ENCODE results near the gene ZNF556.
"Not testable (repeated sequence)": the region's sequence is repeated elsewhere in the genome, so short reads cannot be mapped to it uniquely, and the experiment has no call there.

The ZNF556 gene

DNA sequence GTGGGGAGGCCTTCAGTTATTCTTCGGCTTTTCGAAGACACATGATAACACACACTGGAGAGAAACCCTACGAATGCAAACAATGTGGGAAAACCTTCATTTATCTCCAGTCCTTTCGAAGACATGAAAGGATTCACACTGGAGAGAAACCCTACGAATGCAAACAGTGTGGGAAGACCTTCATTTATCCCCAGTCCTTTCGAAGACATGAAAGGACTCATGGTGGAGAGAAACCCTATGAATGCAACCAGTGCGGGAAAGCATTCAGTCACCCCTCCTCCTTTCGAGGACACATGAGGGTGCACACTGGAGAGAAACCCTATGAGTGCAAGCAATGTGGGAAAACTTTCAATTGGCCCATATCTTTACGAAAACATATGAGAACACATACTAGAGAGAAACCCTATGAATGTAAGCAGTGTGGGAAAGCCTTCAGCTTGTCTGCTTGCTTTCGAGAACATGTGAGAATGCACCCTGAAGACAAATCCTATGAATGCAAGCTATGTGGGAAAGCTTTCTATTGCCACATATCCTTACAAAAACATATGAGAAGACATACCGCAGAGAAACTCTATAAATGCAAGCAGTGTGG is 14.0 kb upstream of the ZNF556 start:
- DNase-seq (ENCODE audit: low read depth in 1 of 2, low spot score in 1 of 2): no peak

DNA sequence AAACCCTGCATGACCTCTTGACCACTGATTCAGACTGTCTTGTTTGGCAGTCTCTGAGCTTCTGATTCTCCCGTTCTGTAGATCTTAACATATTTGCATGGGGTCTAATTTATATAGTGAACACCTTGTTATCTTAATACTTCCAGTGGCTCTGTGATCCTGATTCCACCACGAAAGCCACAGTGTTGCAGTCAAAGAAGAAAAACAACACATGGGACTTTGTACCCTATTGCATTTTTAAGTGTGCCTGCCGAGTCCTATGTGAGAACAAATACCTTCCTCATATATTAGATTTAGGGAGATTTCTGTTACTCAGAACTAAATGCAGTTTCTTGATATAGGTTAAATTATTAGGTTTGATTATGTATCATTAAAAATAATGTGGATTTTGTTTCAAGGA is 12.3 kb upstream of the ZNF556 start:
- no peak for DNase-seq (ENCODE audit: low read depth in 1 of 2, low spot score in 1 of 2)

DNA sequence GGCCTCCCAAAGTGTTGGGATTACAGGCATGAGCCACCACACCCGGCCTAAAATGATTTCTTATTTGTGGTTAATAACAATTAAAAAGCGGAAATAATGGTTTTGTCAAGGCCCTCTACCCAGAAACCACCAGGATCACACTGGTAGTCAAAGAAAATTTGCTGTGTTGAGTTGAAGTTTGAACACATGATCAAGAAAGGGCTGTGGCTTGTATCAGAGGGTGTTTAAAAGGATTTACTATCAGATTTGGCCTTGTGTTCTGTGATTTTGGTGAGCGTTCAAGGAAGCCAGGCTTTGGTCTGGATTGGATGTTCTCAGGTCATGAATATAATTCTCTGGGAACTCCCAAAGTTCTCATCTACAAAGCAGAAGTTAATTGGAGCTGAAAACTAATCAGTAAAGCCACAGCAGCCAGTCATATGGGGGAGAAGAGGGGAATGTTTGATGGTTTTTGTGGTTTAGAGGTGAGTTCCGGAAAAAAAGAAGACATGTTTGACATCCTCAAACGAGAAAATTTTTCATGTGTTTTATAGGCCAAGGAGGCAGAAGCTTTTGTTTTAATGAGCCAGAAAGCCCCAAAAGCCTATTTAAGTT is 10.6 kb upstream of the ZNF556 start:
- DNase-seq (ENCODE audit: low read depth in 1 of 2, low spot score in 1 of 2): no peak

DNA sequence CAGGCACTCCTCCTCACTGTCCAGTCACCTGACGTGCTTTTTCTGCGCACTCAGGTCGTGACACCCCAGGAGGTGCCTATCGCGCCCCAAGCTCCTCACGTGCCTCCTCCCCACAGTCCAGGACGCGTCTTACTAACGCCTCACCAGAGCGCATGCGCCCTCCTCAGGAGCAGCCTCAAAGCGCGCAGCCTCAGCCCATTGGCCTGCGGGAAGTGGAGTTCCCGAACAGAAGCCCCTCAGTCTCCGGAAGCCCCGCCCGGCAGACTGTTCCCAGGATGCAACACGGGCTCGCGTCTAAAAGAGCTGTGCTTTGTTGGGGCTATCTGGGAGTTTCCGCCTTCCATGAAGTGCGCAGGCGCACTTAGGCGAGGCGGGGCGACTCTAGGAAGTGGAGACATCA is 8.3 kb upstream of the ZNF556 start:
- no peak for DNase-seq (ENCODE audit: low read depth in 1 of 2, low spot score in 1 of 2)

DNA sequence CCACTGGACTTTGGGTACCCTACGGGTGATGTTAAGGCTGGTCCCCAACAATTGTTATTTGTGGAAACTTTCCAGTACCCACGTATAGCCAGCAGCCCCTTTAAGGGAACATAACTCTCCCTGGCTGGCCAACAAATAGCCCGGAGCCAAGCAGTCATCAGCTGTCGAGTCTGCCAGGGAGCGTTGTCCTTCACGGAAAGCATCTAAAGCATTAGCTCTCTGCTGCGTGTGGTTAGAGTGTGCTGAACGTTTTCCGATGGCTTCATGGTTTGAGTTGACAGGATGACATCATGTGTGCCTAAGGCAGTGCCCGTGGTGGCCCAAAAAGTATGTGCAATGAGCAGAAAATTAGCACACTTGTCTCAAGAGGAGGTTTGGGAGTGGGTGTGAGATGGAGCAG is 3.3 kb upstream of the ZNF556 start:
- DNase-seq (ENCODE audit: low read depth in 1 of 2, low spot score in 1 of 2): no peak

DNA sequence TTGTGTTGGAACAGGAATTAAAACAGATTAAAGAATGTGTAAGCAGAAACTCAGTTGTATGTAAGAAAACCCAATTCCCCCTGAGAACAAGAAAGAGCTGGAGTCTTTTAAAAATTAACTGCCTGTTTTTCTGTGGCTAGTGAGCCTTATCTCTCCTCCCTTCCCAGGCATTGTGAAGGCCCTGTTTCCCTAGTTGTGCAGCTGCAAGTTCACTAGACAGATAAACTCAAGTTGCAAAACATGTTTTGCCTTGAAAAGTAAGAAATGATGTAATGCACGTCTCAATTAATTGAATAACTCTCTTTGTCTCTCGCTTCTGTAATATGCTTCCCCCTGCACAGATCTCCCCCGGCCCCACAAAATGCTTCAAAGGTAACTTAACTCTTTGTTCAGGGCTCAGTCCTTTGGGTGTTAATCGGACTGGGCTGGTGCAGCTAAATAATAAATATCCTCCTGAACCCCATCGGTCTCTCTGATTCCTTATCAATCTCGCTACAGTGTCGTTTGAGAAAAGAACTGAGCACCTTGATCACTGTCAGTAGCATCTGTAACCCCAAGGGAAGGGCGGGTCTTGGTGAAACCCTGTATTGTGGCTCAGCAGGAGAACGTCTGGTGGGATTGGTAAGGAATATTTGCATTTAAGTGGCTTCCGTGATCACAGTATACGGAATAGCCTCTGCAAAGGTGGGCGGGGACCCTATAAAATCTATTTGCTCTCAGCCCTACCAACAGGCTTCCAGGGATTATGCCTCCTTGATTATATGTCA is 1.6 kb upstream of the ZNF556 start:
- DNase-seq (ENCODE audit: low read depth in 1 of 2, low spot score in 1 of 2): no peak

DNA sequence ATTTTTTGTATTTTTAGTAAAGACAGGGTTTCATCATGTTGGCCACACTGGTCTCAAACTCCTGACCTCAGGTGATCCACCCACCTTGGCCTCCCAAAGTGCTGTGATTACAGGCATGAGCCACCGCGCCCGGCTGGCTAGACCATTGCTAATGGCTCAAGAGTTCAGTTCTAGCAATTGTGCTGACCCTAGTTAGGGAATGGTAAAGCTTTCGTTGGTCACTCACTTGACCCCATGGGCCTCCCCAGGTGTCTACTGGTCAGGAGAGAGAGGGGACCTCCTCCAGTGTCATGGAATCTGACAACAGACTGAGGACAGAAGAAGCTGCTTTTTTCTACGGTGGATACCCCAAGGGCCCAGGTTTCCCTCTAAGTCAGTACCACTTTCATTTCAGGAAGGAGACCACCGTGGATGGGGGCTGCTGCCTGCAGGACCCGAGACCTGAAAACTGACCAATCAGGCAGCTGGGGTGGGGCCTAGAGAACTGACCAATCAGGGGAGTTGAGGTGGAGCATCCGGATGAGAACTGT is 575 bp upstream of the ZNF556 start:
- DNase-seq (ENCODE audit: low read depth in 1 of 2, low spot score in 1 of 2): no peak

DNA sequence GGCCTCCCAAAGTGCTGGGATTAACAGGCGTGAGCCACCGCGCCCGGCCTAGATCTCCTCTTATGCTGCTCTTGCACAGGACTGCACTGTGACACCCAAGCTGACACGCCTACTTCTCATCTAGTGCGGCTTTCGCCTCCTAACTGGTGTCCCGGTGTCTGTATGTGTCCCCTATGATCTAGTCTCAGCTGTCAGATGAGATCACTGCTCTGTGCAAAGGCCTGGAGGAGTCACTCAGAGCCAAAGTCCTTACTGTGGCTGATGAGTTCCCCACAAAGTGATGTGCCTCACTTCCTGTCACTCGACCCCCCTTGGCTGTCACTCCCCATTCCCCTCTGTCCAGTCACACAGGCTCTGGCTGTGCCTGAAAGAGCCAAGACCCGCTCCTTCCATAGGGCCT is 2.5 kb downstream of the ZNF556 start:
- DNase-seq (ENCODE audit: low read depth in 1 of 2, low spot score in 1 of 2): no peak

DNA sequence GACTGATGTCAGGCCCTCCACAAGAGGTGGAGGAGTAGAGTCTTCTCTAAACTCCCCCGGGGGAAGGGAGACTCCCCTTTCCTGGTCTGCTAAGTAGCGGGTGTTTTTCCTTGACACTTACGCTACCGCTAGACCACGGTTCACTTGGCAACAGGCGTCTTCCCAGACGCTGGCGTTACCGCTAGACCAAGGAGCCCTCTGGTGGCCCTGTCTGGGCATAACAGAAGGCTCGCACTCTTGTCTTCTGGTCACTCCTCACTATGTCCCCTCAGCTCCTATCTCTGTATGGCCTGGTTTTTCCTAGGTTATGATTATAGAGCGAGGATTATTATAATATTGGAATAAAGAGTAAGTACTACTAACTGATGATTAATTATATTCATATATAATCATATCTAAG is 5.0 kb downstream of the ZNF556 start:
- not testable (repeated sequence) for DNase-seq (ENCODE audit: low read depth in 1 of 2, low spot score in 1 of 2)

DNA sequence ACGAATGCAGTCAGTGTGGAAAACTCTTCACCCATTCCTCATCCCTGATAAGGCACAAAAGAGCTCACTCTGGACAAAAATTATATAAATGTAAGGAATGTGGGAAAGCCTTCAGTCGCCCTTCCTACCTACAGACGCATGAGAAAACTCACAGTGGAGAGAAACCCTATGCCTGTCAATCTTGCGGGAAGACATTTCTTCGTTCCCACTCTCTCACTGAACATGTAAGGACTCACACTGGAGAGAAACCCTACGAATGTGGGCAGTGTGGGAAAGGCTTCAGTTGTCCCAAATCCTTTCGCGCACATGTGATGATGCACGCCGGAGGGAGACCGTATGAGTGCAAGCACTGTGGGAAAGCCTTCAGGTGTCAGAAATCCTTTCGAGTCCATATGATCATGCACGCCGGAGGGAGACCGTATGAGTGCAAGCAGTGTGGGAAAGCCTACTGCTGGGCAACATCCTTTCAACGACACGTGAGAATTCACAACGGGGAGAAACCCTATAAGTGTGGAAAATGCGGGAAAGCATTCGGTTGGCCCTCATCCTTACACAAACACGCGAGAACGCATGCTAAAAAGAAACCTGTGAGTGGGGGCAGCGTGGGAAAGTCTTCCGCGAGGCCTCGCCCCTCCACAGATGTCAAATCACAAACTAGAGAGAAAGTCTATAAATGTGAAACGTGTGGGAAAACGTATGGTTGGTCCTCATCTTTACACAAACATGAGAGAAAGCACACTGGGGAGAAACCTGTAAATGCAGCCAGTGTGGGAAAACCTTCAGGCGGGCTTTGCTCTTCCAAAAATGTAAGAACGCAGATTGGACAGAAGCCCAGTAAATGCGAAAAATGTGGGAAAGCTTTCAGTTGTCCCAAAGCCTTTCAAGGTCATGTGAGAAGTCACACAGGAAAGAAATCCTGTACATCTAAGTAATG is 10.5 kb downstream of the ZNF556 start:
- DNase-seq (ENCODE audit: low read depth in 1 of 2, low spot score in 1 of 2): no peak

DNA sequence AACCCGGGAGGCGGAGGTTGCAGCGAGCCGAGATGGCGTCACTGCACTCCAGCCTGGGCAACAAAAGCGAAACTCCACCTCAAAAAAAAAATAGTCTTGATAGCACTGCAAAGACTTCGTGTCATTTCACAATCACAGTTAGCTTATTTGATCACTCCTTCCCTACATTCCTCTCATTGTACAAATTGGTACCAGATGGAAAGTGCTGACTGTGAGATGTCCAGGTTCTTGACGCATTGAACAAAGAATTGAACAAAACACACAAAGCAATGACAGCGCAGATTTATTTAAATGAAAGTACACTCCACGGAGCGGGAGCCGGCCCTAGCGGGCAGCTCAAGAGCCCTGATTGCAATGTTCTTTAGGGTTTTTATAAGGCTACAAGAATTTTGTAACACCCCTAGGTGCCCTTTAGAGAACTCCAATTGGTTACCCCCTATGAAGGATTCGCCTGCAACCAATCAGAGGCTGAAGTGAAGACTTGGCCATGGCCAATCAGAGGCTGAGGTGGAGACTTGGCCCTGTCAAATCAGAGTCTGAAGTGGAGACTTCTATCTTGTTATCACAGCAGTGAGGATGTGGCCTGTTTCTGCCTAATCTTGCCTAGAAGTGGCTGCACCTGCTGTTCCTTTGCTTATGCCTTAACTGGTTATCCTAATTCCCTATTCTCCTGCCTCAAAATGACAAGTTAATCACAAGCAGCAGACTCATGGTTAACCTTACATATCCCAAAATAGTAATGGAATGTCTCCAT is 16.7 kb downstream of the ZNF556 start:
- DNase-seq (ENCODE audit: low read depth in 1 of 2, low spot score in 1 of 2): no peak

DNA sequence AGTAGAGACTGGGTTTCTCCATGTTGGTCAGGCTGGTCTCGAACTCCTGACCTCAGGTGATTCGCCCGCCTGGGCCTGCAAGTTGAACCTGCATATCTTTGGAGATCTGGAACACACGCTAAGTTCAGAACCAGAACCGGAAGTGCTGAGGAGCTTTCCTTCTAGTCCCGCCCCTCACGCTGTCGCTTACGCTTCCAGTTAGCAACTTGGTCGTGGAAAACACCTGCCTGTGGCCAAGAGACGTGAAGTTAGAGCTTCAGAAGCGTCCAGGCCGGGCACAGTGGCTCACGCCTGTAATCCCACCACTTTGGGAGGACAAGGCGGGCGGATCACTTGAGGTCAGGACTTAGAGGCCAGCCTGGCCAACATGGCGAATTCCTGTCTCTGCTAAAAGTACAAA is 18.6 kb downstream of the ZNF556 start:
- DNase-seq (ENCODE audit: low read depth in 1 of 2, low spot score in 1 of 2): no peak

DNA sequence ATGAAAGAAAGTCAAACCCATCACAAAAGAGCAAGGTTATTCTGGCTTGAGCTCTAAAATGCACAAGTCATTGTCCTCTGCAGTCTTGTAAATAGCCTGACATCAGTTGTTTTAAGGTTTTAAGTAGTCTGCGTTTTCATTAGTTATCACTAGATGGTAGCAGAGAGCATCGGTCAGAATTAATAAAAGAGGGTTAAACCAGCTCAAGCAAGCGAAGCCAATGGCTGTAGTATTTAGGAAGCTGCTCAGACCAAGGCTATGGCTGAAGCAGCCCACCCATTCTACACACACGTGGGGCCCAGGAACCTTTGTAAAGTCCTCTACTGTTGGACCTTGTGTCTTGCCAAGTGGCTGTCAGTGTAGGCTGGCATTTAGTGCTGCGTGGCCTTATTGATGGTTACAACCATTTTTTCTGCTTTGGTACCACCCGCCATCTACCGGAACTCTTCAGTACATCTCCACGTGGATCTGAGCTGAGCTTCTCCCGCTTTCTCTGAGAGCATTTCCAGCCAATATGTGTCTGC is 20.3 kb downstream of the ZNF556 start:
- DNase-seq (ENCODE audit: low read depth in 1 of 2, low spot score in 1 of 2): no peak

DNA sequence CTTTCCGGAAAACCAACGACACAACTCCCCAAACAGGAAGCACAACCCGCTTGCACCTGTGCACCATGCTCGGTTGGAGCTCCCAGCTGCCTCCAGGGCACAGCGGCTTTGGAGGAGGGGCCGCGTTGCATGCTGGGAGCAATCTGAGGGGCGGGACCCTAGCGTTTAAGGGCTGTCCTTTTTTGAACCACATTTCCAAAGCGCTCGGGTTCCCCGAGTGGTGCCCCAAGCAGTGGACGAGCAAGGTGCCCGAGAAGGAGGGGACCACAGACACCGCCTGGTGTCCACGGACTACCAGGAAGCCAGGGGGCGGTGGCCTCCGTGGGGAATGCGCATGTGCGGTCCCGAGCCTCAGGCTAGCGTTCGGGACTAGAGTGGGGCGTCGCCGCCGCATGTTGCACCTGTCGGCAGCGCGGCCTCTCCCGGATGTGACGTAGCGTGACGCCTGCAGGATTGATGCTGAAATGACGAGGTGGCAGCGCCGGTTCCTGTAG is 21.6 kb downstream of the ZNF556 start:
- DNase-seq (ENCODE audit: low read depth in 1 of 2, low spot score in 1 of 2): no peak

DNA sequence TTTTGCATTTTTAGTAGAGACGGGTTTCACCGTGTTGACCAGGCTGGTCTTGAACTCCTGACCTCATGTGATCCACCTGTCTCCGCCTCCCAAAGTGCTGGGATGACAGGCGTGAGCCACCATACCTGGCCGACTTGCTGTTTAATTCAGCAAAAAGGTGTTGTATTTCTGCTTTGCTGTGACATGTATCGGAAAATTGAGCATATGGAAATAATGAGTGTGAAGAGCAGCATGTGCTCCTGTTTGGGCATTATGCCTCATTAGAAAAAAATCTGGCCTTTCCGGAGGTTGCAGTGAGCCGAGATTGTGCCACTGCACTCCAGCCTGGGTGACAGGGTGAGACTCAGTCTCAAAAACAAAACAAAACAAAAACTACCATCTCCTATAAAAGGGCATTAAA is 23.4 kb downstream of the ZNF556 start:
- DNase-seq (ENCODE audit: low read depth in 1 of 2, low spot score in 1 of 2): not testable (repeated sequence)

DNA sequence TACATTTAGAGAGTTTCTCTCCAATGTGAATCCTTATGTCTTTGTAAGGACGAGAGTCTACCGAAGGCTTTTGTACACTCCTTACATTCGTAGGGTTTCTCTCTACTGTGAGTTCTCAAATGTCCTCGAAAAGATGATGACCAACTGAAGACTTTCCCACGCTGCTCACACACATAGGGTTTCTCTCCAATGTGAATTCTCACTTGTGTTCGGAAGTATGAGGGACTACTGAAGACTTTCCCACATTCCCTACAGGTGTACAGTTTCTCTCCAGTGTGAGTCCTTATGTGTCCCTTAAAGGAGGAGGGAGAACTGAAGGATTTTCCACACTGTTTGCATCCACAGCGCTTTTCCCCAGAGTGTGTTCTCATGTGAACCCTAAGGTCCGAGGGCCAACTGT is 29.6 kb downstream of the ZNF556 start:
- DNase-seq (ENCODE audit: low read depth in 1 of 2, low spot score in 1 of 2): no peak

DNA sequence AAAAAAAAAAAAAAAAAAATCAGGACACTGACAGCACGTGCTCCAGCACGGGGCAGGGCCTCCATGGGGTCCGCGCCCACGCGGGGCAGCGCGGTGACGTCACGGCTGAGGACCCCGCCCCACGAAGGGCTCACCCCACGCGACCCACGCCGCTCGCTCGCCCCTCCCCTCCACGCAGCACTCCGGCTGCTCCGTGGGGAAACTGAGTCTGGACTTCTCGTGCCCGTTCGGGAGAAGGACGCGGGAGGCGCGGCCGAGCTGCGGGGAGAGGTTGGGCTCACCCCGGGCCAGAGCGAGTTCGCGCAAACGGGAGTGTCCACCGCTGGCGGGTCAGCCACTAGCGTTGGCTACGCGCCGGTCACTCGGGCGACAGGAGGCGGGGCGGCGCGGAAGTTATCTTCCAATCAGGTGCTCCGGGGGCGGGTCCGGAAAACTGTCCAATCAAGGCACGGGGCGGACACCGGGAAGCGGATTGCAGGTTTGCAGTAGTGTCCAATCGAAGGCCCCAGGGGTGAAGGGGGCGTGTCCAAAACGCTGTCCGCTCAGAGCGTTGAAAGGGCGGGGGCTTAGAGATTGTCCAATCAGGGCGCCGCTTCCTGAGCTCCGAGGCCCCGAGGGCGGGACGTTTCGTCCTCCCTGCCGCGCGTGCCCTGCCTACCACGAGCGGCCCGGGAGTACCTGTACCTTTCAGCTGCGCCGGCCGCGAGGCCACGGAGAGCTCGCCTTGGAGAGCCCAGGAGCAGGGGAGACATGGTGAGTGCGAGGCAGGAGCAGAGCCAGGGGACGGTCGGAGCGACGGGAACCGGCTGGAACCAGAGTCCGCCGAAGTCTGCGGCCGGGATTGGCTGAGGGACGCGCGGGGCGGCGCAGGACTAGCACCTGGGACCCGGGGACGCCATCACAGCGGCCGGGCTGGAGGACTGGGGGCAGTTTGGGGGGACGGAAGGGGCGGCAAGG is 33.4 kb downstream of the ZNF556 start, which contains the start of gene ZNF57:
TSS of gene ZNF57 (plus strand) at position 633 of the 957 bp plus-strand sequence. CDS start at position 751, 118 bp downstream.
- peak; percentile 92 to 96 for DNase-seq (ENCODE audit: low read depth in 1 of 2, low spot score in 1 of 2)

DNA sequence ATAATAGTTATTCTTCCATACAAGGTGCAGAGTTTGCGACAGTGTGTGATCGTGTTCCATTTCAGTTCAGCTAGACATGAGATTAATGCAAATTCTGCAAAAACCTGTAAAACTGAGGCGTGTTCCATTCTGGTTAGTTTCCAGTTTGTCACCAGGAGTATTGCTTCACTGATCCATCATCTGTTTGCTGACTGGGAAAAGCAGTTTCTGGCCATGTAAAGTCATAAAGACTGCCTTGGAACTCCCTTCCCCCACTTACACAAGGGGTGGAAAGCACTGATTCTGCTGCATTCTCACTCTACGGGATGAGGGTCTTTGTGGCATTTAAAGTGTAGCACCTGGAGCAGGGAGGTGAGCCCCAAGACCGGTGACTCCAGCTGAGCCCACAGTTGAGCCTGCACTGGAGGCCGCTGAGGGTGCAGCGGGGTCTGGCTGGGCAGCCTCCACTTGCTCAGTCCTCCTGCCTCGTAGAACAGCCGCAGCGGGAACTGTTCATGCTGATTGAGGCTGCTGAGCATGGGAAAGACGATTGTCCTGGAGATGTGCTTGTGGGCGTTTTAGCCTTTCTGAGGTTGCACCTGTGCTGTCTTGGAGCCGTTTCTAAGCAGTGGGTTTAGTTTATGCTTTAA is 35.6 kb downstream of the ZNF556 start:
- DNase-seq (ENCODE audit: low read depth in 1 of 2, low spot score in 1 of 2): no peak

All from activated T-helper 1 cell treated with anti-CD3 and anti-CD28 coated beads, Interleukin-2, amount 50 U/mL, for 16 hours (primary cell).